Esophagus muscularis mucosa (tissue), 3 donors: Measurements from ENCODE around the gene SFXN1.

Experiments
- CTCF ChIP-seq, 3 experiments: fragments of 200-600 bp in 2 of 3; fragments of 450-650 bp in 1 of 3; sonication (generic) in 2 of 3; IDR thresholded peaks; one replicate each; pipeline ENCODE4 v1.5.1; 2017 to 2019; ENCODE audit warnings: antibody characterized with exemption in 3 of 3, mild to moderate bottlenecking in 2 of 3, moderate library complexity in 1 of 3
- POLR2A ChIP-seq: fragments of 450-650 bp; IDR thresholded peaks from one replicate; pipeline ENCODE4 v1.6.1; 2017; ENCODE audit warnings: antibody characterized with exemption, moderate library complexity, mild to moderate bottlenecking, low read depth
- POLR2AphosphoS5 ChIP-seq, 2 donors: sonication (generic); formaldehyde crosslinking; IDR thresholded peaks; one replicate each; pipeline ENCODE4 v1.6.1; 2017; ENCODE audit warnings: antibody characterized with exemption in 2 of 2

- no peak for TF ChIP-seq POLR2A
- TF ChIP-seq POLR2AphosphoS5 (IDR thresholded peaks at IDR 0.05) = no peak
- no peak for TF ChIP-seq CTCF (IDR thresholded peaks at IDR 0.05)
Observed at GRCh38 chr5:175548626-175549311, 70.4 kb downstream of the SFXN1 start.
